H1 (cell line): ENCODE data around the gene COQ7. TPM values are rescaled to one million over a fixed set of nuclear protein-coding genes. Genes with fewer than 3 reads are reported as not detected.

ENCODE experiments used
- CTCF ChIA-PET: fragments of 300-600 bp; sonication (Branson Sonifier 250); formaldehyde crosslinking; loops from one replicate; lab custom pipeline; 2021; ENCODE audit not compliant: partially characterized antibody; lab: Charles Lee
- POLR2A ChIA-PET: fragments of 300-600 bp; sonication (Branson Sonifier 250); formaldehyde crosslinking; loops from one replicate; lab custom pipeline; 2021; ENCODE audit warnings: inconsistent platforms; ENCODE audit not compliant: partially characterized antibody; lab: Charles Lee
- DNase-seq, 2 experiments: peaks; one replicate each; pipeline versions ENCODE4 v3.0.0 to v3.0.0-alpha.2; 2010 to 2022; ENCODE audit warnings: low spot score in 2 of 2, low read depth in 1 of 2, mixed read lengths in 1 of 2
- FAIRE-seq: peaks from 2 replicates; lab custom pipeline; 2011; peaks lifted over from hg19 to GRCh38; lab: Jason Lieb, UNC
- H2AFZ ChIP-seq: 2 replicates; pipeline ENCODE4 v1.8.1; 2012; ENCODE audit warnings: low read length, inconsistent platforms
- H2AK5ac ChIP-seq: 2 replicates; pipeline ENCODE4 v1.6.1; 2013; ENCODE audit warnings: low read depth, low read length
- H2BK120ac ChIP-seq: replicated peaks from 2 replicates; pipeline ENCODE3; 2013; ENCODE audit warnings: low read depth, low read length, inconsistent platforms
- H2BK12ac ChIP-seq: 2 replicates; pipeline ENCODE4 v1.6.1; 2013; ENCODE audit warnings: low read depth, low read length
- H2BK15ac ChIP-seq: 2 replicates; pipeline ENCODE4 v1.6.1; 2013; ENCODE audit warnings: low read length
- H2BK20ac ChIP-seq: 2 replicates; pipeline ENCODE4 v1.6.1; 2013; ENCODE audit warnings: low read length
- H2BK5ac ChIP-seq: 2 replicates; pipeline ENCODE4 v1.6.1; 2013; ENCODE audit warnings: low read depth, low read length
- H3K14ac ChIP-seq: 2 replicates; pipeline ENCODE4 v1.6.1; 2013; ENCODE audit warnings: inconsistent platforms; ENCODE audit not compliant: insufficient read length
- H3K18ac ChIP-seq: 2 replicates; pipeline ENCODE4 v1.6.1; 2013; ENCODE audit warnings: low read length; ENCODE audit errors: extremely low read depth
- H3K23ac ChIP-seq: 2 replicates; pipeline ENCODE4 v1.6.1; 2013; ENCODE audit warnings: inconsistent platforms; ENCODE audit not compliant: insufficient read length
- H3K23me2 ChIP-seq: 2 replicates; pipeline ENCODE4 v1.6.1; 2013; ENCODE audit warnings: low read depth, low read length
- H3K27ac ChIP-seq: 2 replicates; pipeline ENCODE4 v1.6.1; 2011; ENCODE audit warnings: low read depth, low read length, inconsistent platforms
- H3K27me3 ChIP-seq, 4 experiments: replicated peaks in 1 of 4; 1 replicate in 1 of 4; 2 replicates in 3 of 4; pipeline versions ENCODE4 v1.6.1 to v1.8.1; 2011 to 2013; ENCODE audit warnings: low read length in 3 of 4, mild to moderate bottlenecking in 3 of 4, inconsistent platforms in 2 of 4, mixed read lengths in 2 of 4, moderate library complexity in 1 of 4; ENCODE audit not compliant: control insufficient read depth in 3 of 4, insufficient read depth in 3 of 4; ENCODE audit errors: extremely low read depth in 1 of 4
- H3K36me3 ChIP-seq, 4 experiments: 2 replicates each; pipeline versions ENCODE4 v1.6.1 to v1.8.1; 2011 to 2013; ENCODE audit warnings: mild to moderate bottlenecking in 4 of 4, low read length in 3 of 4, moderate library complexity in 2 of 4, control low read depth in 1 of 4, inconsistent platforms in 1 of 4; ENCODE audit not compliant: insufficient read depth in 4 of 4, control insufficient read depth in 2 of 4
- H3K4ac ChIP-seq: replicated peaks from 2 replicates; pipeline ENCODE3; 2013; ENCODE audit warnings: low read length, low read depth, mixed read lengths, inconsistent platforms; ENCODE audit not compliant: insufficient read length
- H3K4me1 ChIP-seq, 4 experiments: replicated peaks in 1 of 4; 1 replicate in 1 of 4; 2 replicates in 3 of 4; pipeline versions ENCODE4 v1.6.1 to v1.8.1; 2011 to 2013; ENCODE audit warnings: low read length in 3 of 4, inconsistent platforms in 2 of 4, mixed read lengths in 1 of 4; ENCODE audit not compliant: insufficient read depth in 4 of 4, control insufficient read depth in 3 of 4
- H3K4me2 ChIP-seq, 2 experiments: 2 replicates each; pipeline versions ENCODE4 v1.6.1 to v1.8.1; 2011 to 2013; ENCODE audit warnings: low read depth in 2 of 2, low read length in 2 of 2, control low read depth in 1 of 2, inconsistent platforms in 1 of 2, mild to moderate bottlenecking in 1 of 2; ENCODE audit not compliant: insufficient read depth in 1 of 2
- H3K4me3 ChIP-seq, 4 experiments: fragments of 200-600, 300-600 bp in 1 of 4; sonication (generic), shearing (Covaris generic), sonication (Bioruptor Twin) in 1 of 4; 2 replicates each; pipeline versions ENCODE4 v1.5.1 to v1.8.1; 2011 to 2016; ENCODE audit warnings: low read length in 4 of 4, low read depth in 3 of 4, control low read depth in 2 of 4, inconsistent platforms in 2 of 4, mild to moderate bottlenecking in 2 of 4, mixed read lengths in 1 of 4, moderate library complexity in 1 of 4; ENCODE audit not compliant: insufficient read depth in 2 of 4; ENCODE audit errors: extremely low read depth in 1 of 4
- H3K56ac ChIP-seq: replicated peaks from 2 replicates; pipeline ENCODE3; 2013; ENCODE audit warnings: low read depth, mild to moderate bottlenecking, mixed read lengths, low read length, inconsistent platforms; ENCODE audit not compliant: insufficient read length
- H3K79me1 ChIP-seq: 2 replicates; pipeline ENCODE4 v1.6.1; 2013; ENCODE audit warnings: low read depth, low read length, control low read depth
- H3K79me2 ChIP-seq, 2 experiments: 2 replicates each; pipeline versions ENCODE4 v1.6.1 to v1.8.1; 2012 to 2013; ENCODE audit warnings: low read length in 2 of 2, mild to moderate bottlenecking in 2 of 2, inconsistent platforms in 1 of 2; ENCODE audit not compliant: insufficient read depth in 2 of 2, control insufficient read depth in 1 of 2
- H3K9ac ChIP-seq, 4 experiments: replicated peaks in 1 of 4; 1 replicate in 1 of 4; 2 replicates in 3 of 4; pipeline versions ENCODE4 v1.6.1 to v1.8.1; 2011 to 2013; ENCODE audit warnings: low read depth in 3 of 4, low read length in 3 of 4, control low read depth in 2 of 4, mild to moderate bottlenecking in 2 of 4, moderate library complexity in 2 of 4, inconsistent platforms in 1 of 4; ENCODE audit errors: extremely low read depth in 1 of 4
- H3K9me3 ChIP-seq, 2 experiments: 2 replicates each; pipeline versions ENCODE4 v1.6.1 to v1.8.1; 2012 to 2013; ENCODE audit warnings: mild to moderate bottlenecking in 2 of 2, moderate library complexity in 2 of 2, control low read depth in 1 of 2, inconsistent platforms in 1 of 2, low read depth in 1 of 2, low read length in 1 of 2, mixed read lengths in 1 of 2; ENCODE audit not compliant: insufficient read depth in 2 of 2
- H4K20me1 ChIP-seq, 2 experiments: replicated peaks in 1 of 2; 2 replicates each; pipeline versions ENCODE3 to v1.8.1; 2011 to 2013; ENCODE audit warnings: inconsistent platforms in 2 of 2, low read length in 2 of 2, mild to moderate bottlenecking in 1 of 2; ENCODE audit not compliant: insufficient read depth in 2 of 2, control insufficient read depth in 1 of 2
- H4K5ac ChIP-seq: 2 replicates; pipeline ENCODE4 v1.6.1; 2013; ENCODE audit warnings: low read length, low read depth, mixed read lengths, inconsistent platforms; ENCODE audit not compliant: insufficient read length
- H4K8ac ChIP-seq: 2 replicates; pipeline ENCODE4 v1.8.0; 2013; ENCODE audit warnings: mild to moderate bottlenecking, moderate library complexity, low read length, inconsistent platforms; ENCODE audit not compliant: insufficient read depth; ENCODE audit errors: extremely low read depth
- H4K91ac ChIP-seq: replicated peaks from 2 replicates; pipeline ENCODE3; 2013; ENCODE audit warnings: low read length, mixed read lengths, inconsistent platforms; ENCODE audit not compliant: insufficient read length
- ASH2L ChIP-seq: fragments of 200-600, 300-600 bp; sonication (generic); IDR thresholded peaks from one replicate; pipeline ENCODE4 v1.7.1; 2017; ENCODE audit warnings: low read length
- CEBPB ChIP-seq: IDR thresholded peaks from 2 replicates; pipeline ENCODE4 v1.6.1; 2012; ENCODE audit warnings: low read depth, low read length
- CREB1 ChIP-seq: IDR thresholded peaks from 2 replicates; pipeline ENCODE4 v1.6.1; 2012; ENCODE audit warnings: inconsistent platforms
- EGR1 ChIP-seq: IDR thresholded peaks from 2 replicates; pipeline ENCODE4 v1.6.1; 2011; ENCODE audit warnings: low read depth, low read length, borderline replicate concordance
- EZH2 ChIP-seq: fragments of 200-600 bp; sonication (generic); IDR thresholded peaks from 2 replicates; pipeline ENCODE4 v1.7.1; 2012; ENCODE audit warnings: low read depth, mild to moderate bottlenecking, moderate library complexity, low read length, inconsistent platforms; ENCODE audit not compliant: severe bottlenecking
- GABPA ChIP-seq: IDR thresholded peaks from 2 replicates; pipeline ENCODE4 v1.6.1; 2011; ENCODE audit warnings: mild to moderate bottlenecking, low read length, moderate library complexity, borderline replicate concordance; ENCODE audit not compliant: insufficient read depth
- HDAC2 ChIP-seq, 2 experiments: fragments of 300-600 bp in 1 of 2; sonication (generic) in 1 of 2; IDR thresholded peaks; 2 replicates each; pipeline ENCODE4 v1.6.1; 2011 to 2012; ENCODE audit warnings: low read depth in 2 of 2, low read length in 2 of 2, mild to moderate bottlenecking in 2 of 2, moderate library complexity in 2 of 2, borderline replicate concordance in 1 of 2, inconsistent platforms in 1 of 2
- NRF1 ChIP-seq: IDR thresholded peaks from 2 replicates; pipeline ENCODE4 v1.6.1; 2011; ENCODE audit warnings: mild to moderate bottlenecking, low read depth, low read length, improper control_type of control experiment
- POLR2AphosphoS5 ChIP-seq: IDR thresholded peaks from 2 replicates; pipeline ENCODE4 v1.6.1; 2011; ENCODE audit warnings: low read depth, low read length
- RBBP5 ChIP-seq: IDR thresholded peaks from 2 replicates; pipeline ENCODE4 v1.7.1; 2012; ENCODE audit warnings: low read depth, mild to moderate bottlenecking, inconsistent platforms, low read length, moderate library complexity, borderline replicate concordance
- SAP30 ChIP-seq: fragments of 300-600 bp; sonication (generic); IDR thresholded peaks from 2 replicates; pipeline ENCODE4 v1.7.1; 2012; ENCODE audit warnings: low read length, moderate library complexity, mild to moderate bottlenecking, inconsistent platforms; ENCODE audit not compliant: insufficient read depth, insufficient replicate concordance
- SRF ChIP-seq: IDR thresholded peaks from 2 replicates; pipeline ENCODE4 v1.6.1; 2011; ENCODE audit warnings: mild to moderate bottlenecking, low read depth, low read length, moderate library complexity
- TCF12 ChIP-seq: IDR thresholded peaks from 2 replicates; pipeline ENCODE4 v1.6.1; 2011; ENCODE audit warnings: low read depth, mild to moderate bottlenecking, low read length
- WGBS, 2 experiments: shearing (Covaris generic) in 1 of 2; methylation state at CpG; one replicate each; pipeline versions ENCODE4 v1.1.6 to v1.1.7; 2013 to 2015; ENCODE audit warnings: low lambda C conversion rate in 2 of 2, mixed read lengths in 2 of 2, inconsistent platforms in 1 of 2, low coverage in 1 of 2, missing lambda C conversion rate in 1 of 2; ENCODE audit not compliant: insufficient replicate concordance in 2 of 2, insufficient coverage in 1 of 2, insufficient read length in 1 of 2; ENCODE audit errors: extremely low coverage in 1 of 2, missing lambda C conversion rate in 1 of 2; 5-methylcytosine and 5-hydroxymethylcytosine counted together
- polyA plus RNA-seq, 7 experiments: library from polyadenylated mRNA; depleted of rRNA in 3 of 7; stranded (reverse) in 5 of 7; unstranded in 2 of 7; fragments of >200 nt in 5 of 7; fragments of 200-250 nt in 2 of 7; gene quantifications; 1 replicate in 5 of 7; 2 replicates in 1 of 7; 4 replicates in 1 of 7; pipeline versions ENCODE4 v1.2.1 to v1.2.3, GENCODE V29; 2011 to 2013; ENCODE audit warnings: missing spikeins in 2 of 7, mixed read lengths in 2 of 7
- total RNA-seq: library from RNA; stranded (reverse); fragmentation: NEBNext Ultra II Directional; extraction: Animal tissue kit (Norgen Biotek cat#: 25700); gene quantifications from 2 replicates; pipeline ENCODE4 v1.2.1, GENCODE V29; 2021

The COQ7 gene
- total and polyA plus RNA-seq, 2 of the 8 experiments (the other 6 are each of a cell fraction or from before 2014, with no cell fraction given), result 7.1 to 15.2 TPM

GRCh38 chr16:19116711-19117449 is 49.5 kb downstream of the COQ7 start:
- Histone ChIP-seq H2AFZ (no peak overlapping the region), H3K18ac (no peak overlapping the region), H3K23ac (no peak overlapping the region), H3K9ac (no peak overlapping the region), H2BK15ac (no peak overlapping the region), H3K27me3 (peaks cover 14 to 30% (median 28%) of the 10 kb centered on the region in 4 experiments), H4K91ac (no peak overlapping the region), H4K20me1 (peaks cover 0 to 3% of the 10 kb centered on the region in 2 experiments), H2BK5ac (no peak overlapping the region), H2BK12ac (no peak overlapping the region), H3K56ac (no peak overlapping the region), H3K27ac (no peak overlapping the region), H2BK120ac (no peak overlapping the region), H4K5ac (no peak overlapping the region), H4K8ac (no peak overlapping the region), H3K79me2 (no peaks in the 10 kb centered on the region), H2BK20ac (no peak overlapping the region), H3K4me2 (no peak overlapping the region), H3K23me2 (peaks cover 5% of the 10 kb centered on the region; the same call in 1 of the 2 replicates), H3K36me3 (peaks cover 0 to 3% (median 0%) of the 10 kb centered on the region in 4 experiments; a peak in 1 of 8 replicates), H3K4ac (no peak overlapping the region), H3K4me3 (no peak overlapping the region), H3K4me1 (peaks cover 5 to 12% (median 7%) of the 10 kb centered on the region in 4 experiments), H3K79me1 (no peaks in the 10 kb centered on the region), H3K9me3 (peaks cover 0 to 3% of the 10 kb centered on the region in 2 experiments; a peak in 1 of 4 replicates), H2AK5ac (peak overlapping the region; percentile 44; the same call in 1 of the 2 replicates), H3K14ac (no peak overlapping the region)
- FAIRE-seq, result no peak
- DNase-seq, result no peak
- POLR2A ChIA-PET, result interaction anchor here (2.0 kb wide), 1 partner anchor 53 kb away, joined by 4 read pairs; no protein-coding TSS in a partner anchor
- 67% methylated on average over 6 of the region's 6 CpGs; no CpG with 5 or more reads in 1 of the 2 experiments for WGBS, 2 experiments
- CTCF ChIA-PET, result interaction anchor here (0.7 to 3.1 kb wide), 8 partner anchors 12 to 335 kb away, joined by 3 to 10 read pairs (median 4); no protein-coding TSS in a partner anchor
- TF ChIP-seq ASH2L, result no peak
- no peak for TF ChIP-seq GABPA
- no peak for TF ChIP-seq TCF12
- no peak for TF ChIP-seq NRF1
- no peak for TF ChIP-seq CEBPB
- TF ChIP-seq CREB1, result no peak
- TF ChIP-seq POLR2AphosphoS5, result no peak
- TF ChIP-seq RBBP5, result no peak
- TF ChIP-seq EZH2, result no peak
- TF ChIP-seq EGR1, result no peak
- TF ChIP-seq SAP30, result no peak
- no peak for TF ChIP-seq SRF
- no peak for TF ChIP-seq HDAC2 (IDR thresholded peaks at IDR 0.05; ENCODE audit: borderline replicate concordance in 1 of 2, low read depth in 2 of 2, low read length in 2 of 2)
